ENCODE results near the gene CPSF4L.

DNA sequence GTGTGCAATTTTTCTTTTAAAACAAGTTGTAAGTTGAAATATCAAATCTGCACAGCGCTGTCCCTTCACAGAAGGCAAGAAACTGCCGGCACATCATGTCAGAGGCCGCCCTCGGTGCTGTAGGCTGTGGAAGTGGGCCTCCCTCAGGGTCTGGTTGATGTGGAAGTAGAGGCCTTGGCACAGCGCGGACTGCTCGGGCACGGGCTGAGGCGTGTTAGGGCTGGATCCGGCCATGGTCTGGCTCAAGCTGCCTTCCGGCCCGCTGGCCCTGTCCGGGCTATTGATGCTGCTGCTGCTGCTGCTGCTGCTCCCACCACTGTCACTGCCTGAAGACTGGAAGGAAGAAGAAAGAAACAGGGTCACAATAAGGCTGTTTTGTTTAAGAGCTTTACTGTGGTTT is 52.2 kb downstream of the CPSF4L start:
- TF ChIP-seq POLR2AphosphoS5 (IDR thresholded peaks at IDR 0.05; ENCODE audit: insufficient read depth, low read depth, low read length) = no peak
- TF ChIP-seq, protein P1, sequence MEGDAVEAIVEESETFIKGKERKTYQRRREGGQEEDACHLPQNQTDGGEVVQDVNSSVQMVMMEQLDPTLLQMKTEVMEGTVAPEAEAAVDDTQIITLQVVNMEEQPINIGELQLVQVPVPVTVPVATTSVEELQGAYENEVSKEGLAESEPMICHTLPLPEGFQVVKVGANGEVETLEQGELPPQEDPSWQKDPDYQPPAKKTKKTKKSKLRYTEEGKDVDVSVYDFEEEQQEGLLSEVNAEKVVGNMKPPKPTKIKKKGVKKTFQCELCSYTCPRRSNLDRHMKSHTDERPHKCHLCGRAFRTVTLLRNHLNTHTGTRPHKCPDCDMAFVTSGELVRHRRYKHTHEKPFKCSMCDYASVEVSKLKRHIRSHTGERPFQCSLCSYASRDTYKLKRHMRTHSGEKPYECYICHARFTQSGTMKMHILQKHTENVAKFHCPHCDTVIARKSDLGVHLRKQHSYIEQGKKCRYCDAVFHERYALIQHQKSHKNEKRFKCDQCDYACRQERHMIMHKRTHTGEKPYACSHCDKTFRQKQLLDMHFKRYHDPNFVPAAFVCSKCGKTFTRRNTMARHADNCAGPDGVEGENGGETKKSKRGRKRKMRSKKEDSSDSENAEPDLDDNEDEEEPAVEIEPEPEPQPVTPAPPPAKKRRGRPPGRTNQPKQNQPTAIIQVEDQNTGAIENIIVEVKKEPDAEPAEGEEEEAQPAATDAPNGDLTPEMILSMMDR (IDR thresholded peaks at IDR 0.05; ENCODE audit: extremely low read depth in 1 of 2, insufficient read depth in 1 of 2, low read depth in 1 of 2, low read length in 2 of 2) = no peak

Measured in endothelial cell of umbilical vein (primary cell).